NCI-H2196 treated with DMSO at 0.1 percent for 48 hours (cell line): Measurements from ENCODE around the gene GLA.

Experiments
- DNase-seq: peaks from one replicate; lab custom pipeline; 2025; ENCODE audit not compliant: unreplicated experiment; lab: John Stamatoyannopoulos, UW

The GLA gene

DNA sequence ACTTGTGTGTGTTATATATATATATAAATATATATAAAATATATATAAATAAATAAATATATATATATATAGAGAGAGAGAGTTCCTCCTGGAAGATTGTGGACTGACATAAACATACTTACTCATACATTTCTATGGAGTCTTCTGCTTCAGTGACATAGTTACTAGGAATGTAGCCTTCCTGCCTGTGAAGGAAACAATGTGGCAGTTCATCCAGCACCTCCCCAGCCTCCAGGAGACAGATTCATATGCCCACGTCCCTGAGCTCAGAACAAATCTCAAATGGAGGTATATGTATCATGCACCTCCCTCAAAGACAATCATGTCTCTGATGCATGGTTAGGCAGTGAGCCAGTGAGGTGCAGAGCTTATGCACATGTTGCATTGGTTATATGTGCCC, 47.8 kb downstream of the GLA start:
- no peak for DNase-seq

DNA sequence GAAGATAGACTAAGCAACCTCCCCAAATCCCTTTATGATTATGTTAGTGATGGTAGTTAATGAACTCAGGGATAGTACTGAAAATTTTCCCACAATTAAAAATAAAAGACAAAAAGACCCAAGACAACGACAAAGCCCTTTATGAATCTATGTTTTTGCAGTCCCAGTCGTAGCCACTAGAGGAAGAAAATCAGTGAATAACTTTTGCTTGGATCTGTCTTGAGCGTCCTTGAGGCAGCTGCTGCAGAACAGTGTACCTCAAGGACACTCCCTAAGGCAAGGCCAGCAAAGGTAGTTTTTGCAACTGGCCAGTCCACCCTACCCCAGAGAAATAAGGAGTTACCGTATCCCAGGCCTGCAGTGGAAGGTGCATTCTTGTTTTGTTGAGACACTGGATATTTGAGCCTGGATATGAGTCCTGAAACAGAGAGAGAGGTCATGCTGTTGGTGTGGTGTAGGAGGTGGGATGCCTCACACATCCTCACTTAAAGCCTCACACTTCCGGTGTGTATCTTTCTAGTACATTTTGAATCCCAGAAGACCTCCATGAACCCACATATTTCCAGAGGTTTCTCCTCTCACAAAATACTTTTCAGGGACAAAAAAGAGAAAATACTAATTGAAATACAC, 50.4 kb downstream of the GLA start:
- no peak for DNase-seq

DNA sequence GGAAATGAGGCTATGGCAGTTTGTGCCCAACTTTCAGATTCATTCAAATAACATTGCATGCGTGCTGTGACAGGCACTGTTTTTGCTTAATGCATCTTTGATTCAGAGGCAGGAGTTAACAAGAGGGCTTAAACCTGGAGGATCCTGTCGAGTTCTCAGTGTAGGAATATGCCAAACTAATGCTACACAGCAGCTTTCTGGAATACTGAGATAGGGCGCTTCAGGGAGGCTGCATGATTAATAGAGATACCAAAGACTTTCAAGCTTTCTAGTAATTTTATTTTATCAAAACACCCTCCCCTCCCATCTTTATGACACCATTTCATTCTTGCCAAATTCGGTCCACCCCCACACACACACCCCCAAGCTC, 58.5 kb downstream of the GLA start:
- no peak for DNase-seq

DNA sequence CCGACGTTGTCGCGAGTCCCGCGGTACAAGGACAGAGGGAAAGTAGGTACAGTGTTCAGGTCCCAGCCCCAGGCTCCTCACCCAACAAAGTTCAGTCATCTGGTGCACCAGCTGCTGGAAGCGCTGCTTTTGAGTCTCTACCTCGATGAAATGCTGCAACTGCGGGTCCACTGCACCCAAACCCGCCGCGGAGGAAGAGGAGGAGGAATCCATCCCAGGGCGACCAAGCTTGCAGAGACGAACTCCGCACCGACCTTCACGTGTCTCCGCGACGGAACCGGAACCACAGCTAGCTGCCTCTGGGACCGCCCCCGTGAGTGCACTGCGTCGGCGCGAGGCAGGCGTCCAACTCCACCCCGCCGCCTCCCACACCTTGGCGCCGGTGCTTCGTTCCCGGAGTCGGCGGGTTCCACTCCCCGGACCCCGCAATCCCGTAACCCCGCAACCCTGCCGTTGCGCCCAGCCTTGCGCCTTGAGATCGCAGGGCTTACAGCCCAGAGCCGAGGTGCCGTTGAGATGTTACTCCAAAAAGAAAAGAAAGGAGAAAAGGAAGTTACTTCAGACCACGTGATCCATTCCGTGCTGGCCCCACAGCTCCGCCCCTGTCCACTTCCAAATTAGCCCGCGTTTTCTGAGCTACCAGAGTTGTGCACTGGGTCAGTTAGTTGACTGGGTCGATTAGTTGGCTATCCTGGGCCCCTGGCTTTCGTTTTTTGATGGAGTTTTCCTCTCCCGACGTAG, 59.1 kb downstream of the GLA start, which contains the start of gene TIMM8A:
Gene TIMM8A (minus strand): TSS at position 291 of the 741 bp plus-strand sequence. CDS start 78 bp downstream, at position 213.
- peak; percentile 48 for DNase-seq

DNA sequence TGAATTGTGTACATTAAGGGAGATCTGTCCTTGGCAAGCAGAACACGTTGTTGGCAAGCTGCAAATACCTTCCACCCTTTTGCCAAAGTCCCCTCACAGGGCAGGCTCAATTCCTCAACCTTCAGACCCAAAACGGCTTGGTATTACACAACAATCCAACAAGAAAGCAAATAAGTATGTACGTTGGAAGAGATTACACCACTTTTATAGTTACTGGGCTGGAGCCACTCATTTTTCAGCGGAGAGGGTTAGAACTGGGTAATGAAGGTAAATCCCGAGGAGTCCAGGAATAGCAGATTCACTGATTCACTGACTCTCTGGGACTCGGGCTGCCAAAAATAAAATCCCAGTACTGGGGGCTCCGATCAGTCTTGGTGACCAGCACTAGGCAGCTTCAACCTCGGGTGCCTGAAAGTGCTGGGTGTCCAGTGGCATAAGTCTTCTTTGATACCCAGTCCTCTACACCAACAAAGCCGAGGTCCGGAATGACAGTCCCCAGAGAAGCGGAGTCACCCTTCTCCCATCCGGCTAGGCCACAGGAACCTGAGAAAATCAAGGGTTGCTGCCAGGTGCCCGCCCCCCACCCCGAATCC, 59.8 kb downstream of the GLA start:
- no peak for DNase-seq
